ENCODE measurements around the gene TAF1L. TPM values are rescaled to one million over a fixed set of nuclear protein-coding genes. Genes with fewer than 3 reads are reported as not detected.
A peak's percentile ranks its signal among the peaks of the same experiment; 100 is the strongest.

The TAF1L gene
- total and polyA plus RNA-seq, 8 donors: not detected

DNA sequence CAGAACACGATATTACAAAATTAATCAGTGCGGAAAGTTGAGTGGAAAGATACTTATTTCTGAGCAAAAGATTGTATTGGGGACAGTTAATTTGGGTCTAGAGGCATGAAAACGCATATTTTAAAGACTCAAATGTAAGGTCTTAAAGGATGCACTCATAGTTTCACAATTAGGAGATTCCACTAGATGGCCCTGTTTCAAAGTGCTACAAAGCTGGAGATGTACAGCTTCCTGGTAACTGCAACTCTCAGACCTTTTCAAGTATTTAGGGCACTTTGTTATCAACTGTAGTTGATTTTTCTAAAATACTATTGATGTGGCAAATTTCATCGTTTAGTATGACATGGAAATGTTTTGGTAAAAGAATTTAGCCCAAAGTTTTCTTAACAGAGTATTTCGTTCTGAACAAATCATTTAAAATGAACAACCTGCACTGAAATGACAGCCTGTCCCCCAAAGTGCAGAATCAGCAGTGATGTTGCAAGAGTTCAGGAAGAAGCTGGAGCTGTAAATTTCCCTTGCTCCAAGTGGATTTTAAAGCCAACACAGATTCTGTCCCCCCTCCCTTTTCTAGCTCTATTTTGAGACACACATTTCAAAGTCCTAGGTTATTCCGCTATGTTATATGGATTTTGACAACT is 46.3 kb downstream of the TAF1L start:
- Histone ChIP-seq H3K4me3 (no peak overlapping the region), H3K4me1 (no peaks in the 10 kb centered on the region), H3K9me3 (no peaks in the 10 kb centered on the region), H3K36me3 (no peaks in the 10 kb centered on the region), H3K27ac (no peak overlapping the region), H3K27me3 (peaks cover 0 to 6% (median 0%) of the 10 kb centered on the region in 3 donors)
- 46 to 52% (median 48%) methylated on average over 6 of the region's 6 CpGs for WGBS, 5 donors
- no peak for TF ChIP-seq EP300 (IDR thresholded peaks at IDR 0.05)
- TF ChIP-seq POLR2AphosphoS5 (IDR thresholded peaks at IDR 0.05): no peak
- peak in 2 of 7 experiments; percentile 14 to 15 for TF ChIP-seq CTCF (IDR thresholded peaks at IDR 0.05)
- intact Hi-C loops (cut with DNase I; ENCODE audit: low total_unique reads): no loop called here
- peak in 1 of 2 donors; percentile 63 for DNase-seq

- DNase-seq: no peak
- Histone ChIP-seq H3K4me1 (no peaks in the 10 kb centered on the region), H3K4me3 (no peak overlapping the region), H3K27ac (no peak overlapping the region), H3K36me3 (no peaks in the 10 kb centered on the region), H3K27me3 (peaks cover 0 to 6% (median 0%) of the 10 kb centered on the region in 3 donors), H3K9me3 (no peaks in the 10 kb centered on the region)
- intact Hi-C loops (cut with DNase I; ENCODE audit: low total_unique reads): no loop called here
- TF ChIP-seq CTCF (IDR thresholded peaks at IDR 0.05) (no peak), EP300 (IDR thresholded peaks at IDR 0.05) (no peak), POLR2A (IDR thresholded peaks at IDR 0.05) (no peak), POLR2AphosphoS5 (IDR thresholded peaks at IDR 0.05) (no peak)
These were observed 47.6 kb downstream of the TAF1L start for GRCh38 chr9:32587901-32588300.

DNA sequence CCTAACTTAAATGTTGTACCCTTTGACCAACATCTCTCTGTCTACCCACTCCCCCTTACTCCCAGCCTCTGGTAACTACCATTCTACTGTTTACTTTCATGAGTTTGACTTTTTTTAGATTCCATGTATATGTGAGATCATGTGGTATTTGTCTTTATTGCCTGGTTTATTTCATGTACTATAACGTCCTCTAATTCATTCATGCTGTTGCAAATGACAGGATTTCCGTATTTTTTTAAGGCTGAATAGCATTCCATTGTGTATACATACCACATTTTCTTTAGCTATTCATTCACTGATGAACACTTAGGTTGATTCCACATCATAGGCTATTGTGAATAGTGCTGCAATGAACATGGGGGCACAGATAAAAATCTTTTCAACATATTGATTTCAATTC is 50.7 kb downstream of the TAF1L start:
- no peaks in the 10 kb centered on the region for H3K9me3 ChIP-seq
- no peak overlapping the region for H3K27ac ChIP-seq
- WGBS, 5 donors: 28 to 44% (median 33%) methylated on average over 2 of the region's 2 CpGs
- intact Hi-C loops (cut with DNase I; ENCODE audit: low total_unique reads): loop anchor here (5.0 kb wide), 2 partner anchors 207 to 383 kb away; no protein-coding TSS in a partner anchor
- no peaks in the 10 kb centered on the region for H3K36me3 ChIP-seq
- peaks cover 0 to 15% (median 0%) of the 10 kb centered on the region in 3 donors for H3K27me3 ChIP-seq
- DNase-seq: no peak
- TF ChIP-seq POLR2A (IDR thresholded peaks at IDR 0.05) (no peak), EP300 (IDR thresholded peaks at IDR 0.05) (no peak), CTCF (IDR thresholded peaks at IDR 0.05) (no peak), POLR2AphosphoS5 (IDR thresholded peaks at IDR 0.05) (no peak)
- H3K4me3 ChIP-seq: no peak overlapping the region
- no peaks in the 10 kb centered on the region for H3K4me1 ChIP-seq

DNA sequence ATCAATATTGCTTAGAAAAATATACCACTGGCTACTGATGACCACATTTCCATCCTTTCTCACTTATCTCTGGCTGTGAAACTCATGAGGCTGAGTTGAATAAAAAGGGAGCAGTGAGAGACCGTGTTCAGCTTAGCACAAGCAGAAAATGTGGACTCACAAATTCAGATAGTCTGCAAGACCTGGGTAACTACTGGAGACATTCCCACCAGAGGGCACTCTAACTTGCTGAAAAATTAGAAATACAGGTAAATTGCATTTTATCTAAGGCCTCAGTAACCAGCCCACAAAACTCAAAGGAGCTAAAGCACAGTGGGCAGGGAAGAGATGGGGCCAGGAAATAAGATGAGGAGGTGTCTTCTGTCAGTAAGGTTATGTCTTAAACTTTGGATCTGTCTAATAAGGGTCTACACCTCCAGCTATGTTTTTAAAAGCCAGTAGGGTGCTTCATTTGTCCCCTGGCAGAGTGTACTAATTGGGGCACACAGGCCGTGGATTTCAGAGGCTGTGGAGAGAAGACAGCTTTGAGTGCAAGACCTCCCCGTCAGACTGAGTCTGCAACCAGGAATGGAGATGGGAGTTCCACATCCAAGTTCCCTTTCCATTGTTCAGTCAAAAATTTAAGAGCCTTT is 53.8 kb downstream of the TAF1L start:
- 31 to 43% (median 34%) methylated on average over 3 of the region's 3 CpGs for WGBS, 5 donors
- intact Hi-C loops (cut with DNase I; ENCODE audit: low total_unique reads): loop anchor here (5.0 kb wide), 2 partner anchors 204 to 386 kb away; no protein-coding TSS in a partner anchor
- Histone ChIP-seq H3K27me3 (peaks cover 0 to 15% (median 0%) of the 10 kb centered on the region in 3 donors), H3K9me3 (no peaks in the 10 kb centered on the region), H3K4me3 (no peak overlapping the region), H3K27ac (no peak overlapping the region), H3K36me3 (no peaks in the 10 kb centered on the region), H3K4me1 (peaks cover 0 to 8% (median 3%) of the 10 kb centered on the region in 4 donors)
- peak in 1 of 2 donors; percentile 79 for DNase-seq
- TF ChIP-seq EP300 (IDR thresholded peaks at IDR 0.05): no peak
- TF ChIP-seq POLR2A (IDR thresholded peaks at IDR 0.05): no peak
- no peak for TF ChIP-seq POLR2AphosphoS5 (IDR thresholded peaks at IDR 0.05)
- peak in 4 of 7 experiments; percentile 9 to 40 (median 26) for TF ChIP-seq CTCF (IDR thresholded peaks at IDR 0.05)

Measured in stomach (tissue), 9 donors.